NOMO-1 treated with DMSO at 0.1 percent for 48 hours (cell line): Measurements from ENCODE around the gene RAB36.

Source experiments
- DNase-seq: peaks from one replicate; lab custom pipeline; 2025; ENCODE audit not compliant: unreplicated experiment; lab: John Stamatoyannopoulos, UW

RAB36 gene

GRCh38 chr22:23180893-23181720 is 35.8 kb downstream of the RAB36 start:
- no peak for DNase-seq

- DNase-seq = no peak
Measured at GRCh38 chr22:23181721-23182308, 36.5 kb downstream of the RAB36 start.

- DNase-seq = no peak
Measured at GRCh38 chr22:23182309-23183060, 37.2 kb downstream of the RAB36 start.

DNA sequence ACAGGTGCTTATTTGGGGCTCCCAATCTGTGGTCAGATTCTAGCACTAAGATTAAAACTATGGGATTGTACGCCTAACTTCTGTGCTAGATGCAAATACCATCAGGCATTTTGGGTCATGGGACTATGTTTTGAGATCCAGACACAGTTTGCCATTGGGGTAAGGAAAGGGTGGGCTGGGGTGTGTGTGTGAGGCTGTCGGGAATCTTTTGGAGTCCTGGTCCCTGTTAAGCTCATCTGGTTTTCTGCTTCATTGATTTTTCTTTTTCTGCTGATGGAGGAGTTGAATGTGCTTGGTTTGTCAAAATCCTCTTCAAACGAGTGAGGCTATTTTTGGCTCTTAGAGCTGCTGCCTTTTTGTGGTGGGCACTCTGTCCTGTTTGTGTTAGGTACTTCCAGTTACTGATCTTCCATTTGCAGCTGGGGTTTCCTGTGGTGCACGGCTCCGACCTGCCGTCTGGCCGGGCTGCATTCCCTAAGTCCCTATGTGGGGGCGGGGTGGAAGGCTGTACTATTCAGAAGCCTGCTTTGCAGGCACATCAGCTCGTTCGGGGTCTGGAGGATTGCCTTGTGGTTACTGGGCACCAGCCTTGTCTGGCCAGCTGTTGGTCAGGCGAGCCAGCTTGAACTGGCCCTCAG is 37.9 kb downstream of the RAB36 start:
- no peak for DNase-seq

DNA sequence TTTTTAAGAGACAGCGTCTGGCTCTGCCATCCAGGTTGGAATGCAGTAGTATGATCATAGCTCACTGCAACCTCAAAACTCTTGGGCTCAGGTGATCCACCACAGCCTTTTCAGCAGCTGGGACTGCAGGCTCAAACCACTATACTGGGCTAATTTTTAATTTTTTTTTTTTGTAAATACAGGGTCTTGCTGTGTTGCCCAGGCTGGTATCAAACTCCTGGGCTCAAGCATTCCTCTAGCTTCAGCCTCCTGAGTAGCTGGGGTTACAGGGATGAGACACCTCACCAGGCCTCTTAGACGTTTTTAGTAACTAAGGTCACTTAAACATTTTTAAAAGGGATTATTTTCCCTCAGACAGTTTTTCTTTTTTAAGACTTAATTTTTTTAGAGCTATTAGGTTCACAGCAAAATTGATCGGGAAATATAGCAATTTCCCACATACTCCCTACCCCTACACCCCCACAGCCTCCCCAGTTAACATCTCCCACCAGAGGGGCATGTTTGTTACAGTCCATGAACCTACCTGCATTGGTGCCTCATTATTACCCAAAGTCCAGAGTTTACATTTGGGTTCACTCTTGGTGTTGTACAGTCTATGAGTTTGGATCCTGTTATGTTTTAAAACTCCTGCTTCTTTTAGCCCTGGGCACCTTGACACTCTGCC is 39.0 kb downstream of the RAB36 start:
- no peak for DNase-seq

DNA sequence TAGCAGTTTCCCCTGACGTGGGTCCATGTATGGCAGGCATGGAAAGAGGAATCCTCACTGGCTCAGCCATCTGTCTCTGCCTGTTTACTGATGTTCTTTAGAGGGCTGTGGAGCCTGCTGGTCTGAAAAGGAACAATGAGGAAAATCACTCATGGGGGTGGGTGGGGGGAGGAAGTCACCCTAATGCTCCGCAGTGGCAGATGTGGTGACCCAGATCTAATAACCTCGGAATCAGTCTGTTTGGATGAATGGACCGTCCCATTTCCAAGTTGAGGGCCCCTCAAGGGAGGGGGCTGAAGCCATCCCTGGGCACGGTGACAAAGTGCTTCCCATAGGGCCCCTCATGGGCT is 39.5 kb downstream of the RAB36 start:
- no peak for DNase-seq

DNA sequence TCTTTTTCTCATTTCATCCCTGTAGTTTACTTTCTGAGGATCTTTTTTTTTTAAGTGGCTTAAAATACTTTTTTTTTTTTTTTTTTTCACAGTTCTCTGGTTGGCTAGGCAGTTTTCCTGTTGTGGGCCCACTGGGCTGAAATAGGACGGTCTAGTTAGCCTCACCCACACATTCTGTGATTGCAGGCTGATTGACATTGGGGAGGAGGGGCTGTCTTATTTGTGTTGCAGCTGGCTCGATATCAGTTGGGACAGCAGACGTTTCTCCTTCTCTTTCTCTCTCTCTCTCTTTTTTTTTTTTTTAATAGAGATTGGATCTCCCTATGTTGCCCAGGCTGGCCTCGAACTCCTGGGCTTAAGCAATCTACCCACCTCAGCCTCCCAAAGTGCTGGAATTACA is 41.9 kb downstream of the RAB36 start:
- DNase-seq = no peak

- no peak for DNase-seq
Measured at GRCh38 chr22:23187871-23188700, 42.8 kb downstream of the RAB36 start.

DNA sequence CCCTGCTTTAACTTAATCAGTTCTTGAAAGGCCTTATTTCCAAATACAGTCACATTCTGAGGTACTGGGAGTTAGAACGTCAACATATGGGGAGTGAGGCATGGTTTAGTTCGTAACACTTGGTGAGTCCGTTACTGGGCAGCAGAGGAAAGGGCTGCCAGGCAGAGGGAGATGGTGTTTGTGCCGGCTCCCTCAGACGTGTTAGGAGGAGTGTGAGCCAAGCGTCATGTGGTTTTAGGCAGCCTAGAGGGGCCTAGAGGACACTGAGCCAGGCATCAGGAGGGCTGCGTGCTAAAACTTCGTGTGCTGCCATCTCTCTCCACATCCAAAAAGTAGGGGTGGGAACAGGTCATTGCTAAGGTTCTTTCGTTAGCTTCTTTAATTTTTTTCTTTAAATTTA is 45.2 kb downstream of the RAB36 start:
- DNase-seq = no peak

GRCh38 chr22:23192133-23192532 is 46.9 kb downstream of the RAB36 start:
- no peak for DNase-seq

- no peak for DNase-seq
Measured at GRCh38 chr22:23192558-23192957, 47.3 kb downstream of the RAB36 start.

GRCh38 chr22:23193196-23193827 is 48.0 kb downstream of the RAB36 start:
- no peak for DNase-seq

- no peak for DNase-seq
Measured at GRCh38 chr22:23193882-23194281, 48.6 kb downstream of the RAB36 start.

DNA sequence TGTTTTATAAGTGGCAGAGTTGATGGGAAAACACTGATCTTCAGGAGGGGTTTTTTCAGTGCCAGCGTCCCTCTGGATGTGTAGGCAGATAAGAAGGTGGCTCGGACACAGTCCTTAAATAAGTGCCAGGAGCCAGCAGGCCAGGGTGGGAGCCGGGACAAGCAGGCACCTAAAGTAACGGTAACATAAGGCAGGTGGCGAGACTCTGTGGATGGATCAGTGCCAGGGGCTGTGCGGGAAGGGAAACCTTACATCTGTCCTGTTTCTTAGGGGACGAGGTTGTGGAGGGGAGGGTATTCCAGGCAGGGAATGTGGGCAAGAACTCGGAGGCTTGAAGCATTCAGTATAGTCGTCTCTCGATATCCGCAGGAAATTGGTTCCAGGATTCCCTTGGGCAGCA is 50.9 kb downstream of the RAB36 start:
- no peak for DNase-seq

GRCh38 chr22:23197836-23198235 is 52.6 kb downstream of the RAB36 start:
- no peak for DNase-seq

- no peak for DNase-seq
Measured at GRCh38 chr22:23199159-23199558, 53.9 kb downstream of the RAB36 start.

GRCh38 chr22:23200898-23201297 is 55.6 kb downstream of the RAB36 start:
- DNase-seq = no peak

GRCh38 chr22:23202812-23203451 is 57.7 kb downstream of the RAB36 start:
- no peak for DNase-seq

- no peak for DNase-seq
Measured at GRCh38 chr22:23203452-23204124, 58.3 kb downstream of the RAB36 start.
